HepG2 (cell line): ENCODE measurements around the gene PRPSAP1. TPM values are rescaled to one million over a fixed set of nuclear protein-coding genes. Genes with fewer than 3 reads are reported as not detected.

Experiments
- ATF1 ChIP-seq: IDR thresholded peaks from 2 replicates; pipeline ENCODE4 v1.6.1; 2016; ENCODE audit warnings: mild to moderate bottlenecking, control low read depth
- EP300 ChIP-seq, 3 experiments: sonication (generic) in 1 of 3; formaldehyde crosslinking in 1 of 3; IDR thresholded peaks; 2 replicates each; pipeline versions ENCODE4 v1.5.1 to v1.6.1; 2011 to 2020; ENCODE audit warnings: low read depth in 2 of 3, low read length in 2 of 3, borderline replicate concordance in 1 of 3, improper control_type of control experiment in 1 of 3, mild to moderate bottlenecking in 1 of 3, missing genetic modification reagents in 1 of 3, moderate library complexity in 1 of 3
- MAFG ChIP-seq: sonication (generic); formaldehyde crosslinking; IDR thresholded peaks from 2 replicates; pipeline ENCODE4 v1.5.1; 2020; ENCODE audit warnings: mild to moderate bottlenecking, missing genetic modification reagents
- MIER2 ChIP-seq: IDR thresholded peaks from 2 replicates; pipeline ENCODE4 v1.6.1; 2016; ENCODE audit warnings: missing biosample characterization, missing genetic modification reagents
- NFE2 ChIP-seq: sonication (generic); formaldehyde crosslinking; IDR thresholded peaks from 2 replicates; pipeline ENCODE4 v1.4.0; 2020; ENCODE audit warnings: missing genetic modification reagents
- NR1H2 ChIP-seq: sonication (generic); formaldehyde crosslinking; IDR thresholded peaks from 2 replicates; pipeline ENCODE4 v1.8.1; 2022; ENCODE audit warnings: low read depth, missing genetic modification reagents, borderline replicate concordance
- SRF ChIP-seq: IDR thresholded peaks from 2 replicates; pipeline ENCODE4 v1.6.1; 2011; ENCODE audit warnings: mild to moderate bottlenecking, low read depth, low read length, moderate library complexity
- ZNF333 ChIP-seq: sonication (generic); formaldehyde crosslinking; IDR thresholded peaks from 2 replicates; pipeline ENCODE4 v1.4.0; 2020; ENCODE audit warnings: mild to moderate bottlenecking, missing genetic modification reagents, borderline replicate concordance
- ZNF432 ChIP-seq: sonication (generic); formaldehyde crosslinking; IDR thresholded peaks from 2 replicates; pipeline ENCODE4 v1.5.0; 2020; ENCODE audit warnings: missing genetic modification reagents, mild to moderate bottlenecking, borderline replicate concordance
- ZNF576 ChIP-seq: sonication (generic); formaldehyde crosslinking; IDR thresholded peaks from 2 replicates; pipeline ENCODE4 v1.4.0; 2020; ENCODE audit warnings: mild to moderate bottlenecking, missing genetic modification reagents
- ZNF878 ChIP-seq: sonication (generic); formaldehyde crosslinking; IDR thresholded peaks from 2 replicates; pipeline ENCODE4 v1.8.1; 2023; ENCODE audit warnings: mild to moderate bottlenecking, missing genetic modification reagents, moderate library complexity
- polyA plus RNA-seq, 8 experiments: library from polyadenylated mRNA; depleted of rRNA in 3 of 8; stranded (reverse) in 7 of 8; unstranded in 1 of 8; fragments of >200 nt; fragmentation: Illumina TruSeq in 4 of 8; extraction: Trizol in 4 of 8; gene quantifications; 2 replicates each; pipeline versions ENCODE4 v1.2.1 to v1.2.3, GENCODE V29; 2011 to 2016; ENCODE audit warnings: low read depth in 4 of 8, missing spikeins in 1 of 8, mixed read lengths in 1 of 8; ENCODE audit not compliant: insufficient read depth in 1 of 8
- total RNA-seq, 5 experiments: library from RNA; depleted of rRNA; stranded (reverse); fragments of >200 nt; fragmentation: Illumina TruSeq; extraction: Trizol; gene quantifications; 2 replicates each; pipeline ENCODE4 v1.2.3, GENCODE V29; 2016; ENCODE audit warnings: low read depth in 1 of 5
- TF ChIP-seq, protein P1 (sequence below): sonication (generic); formaldehyde crosslinking; conservative IDR thresholded peaks from 2 replicates; pipeline ENCODE4 v1.8.0; 2022; ENCODE audit warnings: low read depth, missing genetic modification reagents
- TF ChIP-seq, protein P2 (sequence below): sonication (generic); formaldehyde crosslinking; IDR thresholded peaks from 2 replicates; pipeline ENCODE4 v1.5.1; 2020; ENCODE audit warnings: mild to moderate bottlenecking, missing genetic modification reagents, moderate library complexity
- TF ChIP-seq, protein P3 (sequence below), 2 experiments: sonication (generic) in 1 of 2; formaldehyde crosslinking in 1 of 2; IDR thresholded peaks; 2 replicates each; pipeline versions ENCODE4 v1.6.1 to v1.9.0; 2014 to 2022; ENCODE audit warnings: antibody characterized with exemption in 1 of 2, borderline replicate concordance in 1 of 2, inconsistent platforms in 1 of 2, low read depth in 1 of 2, missing genetic modification reagents in 1 of 2

The PRPSAP1 gene
- total and polyA plus RNA-seq, 2 of the 13 experiments (the other 11 are each of a cell fraction or from before 2014, with no cell fraction given), result 91.1 to 314 TPM

DNA sequence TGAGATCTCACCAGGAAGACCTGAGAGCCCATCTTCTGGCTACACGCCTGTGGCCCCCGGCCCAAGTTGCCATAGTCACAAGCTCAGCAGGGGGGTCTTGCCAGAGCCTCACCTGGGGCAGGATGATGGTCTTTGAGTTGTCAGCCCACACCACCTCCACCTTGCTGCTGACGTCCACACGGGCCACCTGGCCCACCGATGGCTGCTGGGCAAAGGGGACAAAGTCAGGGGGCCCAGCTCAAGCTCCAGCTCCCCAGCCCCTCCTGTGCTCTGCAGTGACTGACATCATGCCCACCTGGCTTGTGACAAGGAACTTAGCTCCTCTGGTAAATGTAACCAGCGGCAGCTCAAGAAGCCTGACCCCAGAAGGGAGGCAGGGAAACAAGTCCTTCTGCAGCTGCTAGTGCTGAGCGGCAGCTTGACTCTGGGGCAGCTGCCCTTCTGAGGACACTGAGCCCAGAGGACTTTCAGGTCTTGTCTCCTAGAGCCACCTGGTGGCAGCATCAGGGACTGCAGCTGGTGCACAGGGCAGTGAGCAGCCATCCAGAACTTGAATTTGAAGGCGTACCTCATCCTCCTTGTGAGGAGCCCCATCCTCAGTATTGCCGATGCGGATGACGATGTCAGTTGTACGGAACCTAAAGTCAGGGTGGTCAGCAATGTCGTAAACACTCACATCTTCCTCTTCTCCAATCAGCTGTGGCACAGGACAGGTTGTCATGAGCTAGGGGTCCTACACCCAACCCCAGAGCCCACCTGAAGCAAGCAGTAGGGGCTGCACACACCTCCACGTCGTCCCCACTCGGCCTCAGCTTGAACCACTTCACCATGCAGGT is 44.2 kb upstream of the PRPSAP1 start (continued):
- no peak for TF ChIP-seq NFE2 (CRISPR knock-in tag)
- TF ChIP-seq ZNF333, result peak; percentile 33; the same call in 1 of the 2 replicates
- no peak for TF ChIP-seq MIER2
- no peak for TF ChIP-seq ZNF432
- no peak for TF ChIP-seq MAFG (CRISPR knock-in tag)
- no peak for TF ChIP-seq EP300 (IDR thresholded peaks at IDR 0.05; ENCODE audit: low read depth in 2 of 2, low read length in 2 of 2)
- peak; percentile 42; the same call in 1 of the 2 replicates for TF ChIP-seq EP300 (CRISPR knock-in tag; IDR thresholded peaks at IDR 0.05; ENCODE audit: borderline replicate concordance)
- no peak for TF ChIP-seq SRF
- TF ChIP-seq ZNF576 (CRISPR knock-in tag), result no peak
- TF ChIP-seq, protein P1, sequence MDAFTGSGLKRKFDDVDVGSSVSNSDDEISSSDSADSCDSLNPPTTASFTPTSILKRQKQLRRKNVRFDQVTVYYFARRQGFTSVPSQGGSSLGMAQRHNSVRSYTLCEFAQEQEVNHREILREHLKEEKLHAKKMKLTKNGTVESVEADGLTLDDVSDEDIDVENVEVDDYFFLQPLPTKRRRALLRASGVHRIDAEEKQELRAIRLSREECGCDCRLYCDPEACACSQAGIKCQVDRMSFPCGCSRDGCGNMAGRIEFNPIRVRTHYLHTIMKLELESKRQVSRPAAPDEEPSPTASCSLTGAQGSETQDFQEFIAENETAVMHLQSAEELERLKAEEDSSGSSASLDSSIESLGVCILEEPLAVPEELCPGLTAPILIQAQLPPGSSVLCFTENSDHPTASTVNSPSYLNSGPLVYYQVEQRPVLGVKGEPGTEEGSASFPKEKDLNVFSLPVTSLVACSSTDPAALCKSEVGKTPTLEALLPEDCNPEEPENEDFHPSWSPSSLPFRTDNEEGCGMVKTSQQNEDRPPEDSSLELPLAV (CRISPR knock-in tag), result no peak
- TF ChIP-seq, protein P2, sequence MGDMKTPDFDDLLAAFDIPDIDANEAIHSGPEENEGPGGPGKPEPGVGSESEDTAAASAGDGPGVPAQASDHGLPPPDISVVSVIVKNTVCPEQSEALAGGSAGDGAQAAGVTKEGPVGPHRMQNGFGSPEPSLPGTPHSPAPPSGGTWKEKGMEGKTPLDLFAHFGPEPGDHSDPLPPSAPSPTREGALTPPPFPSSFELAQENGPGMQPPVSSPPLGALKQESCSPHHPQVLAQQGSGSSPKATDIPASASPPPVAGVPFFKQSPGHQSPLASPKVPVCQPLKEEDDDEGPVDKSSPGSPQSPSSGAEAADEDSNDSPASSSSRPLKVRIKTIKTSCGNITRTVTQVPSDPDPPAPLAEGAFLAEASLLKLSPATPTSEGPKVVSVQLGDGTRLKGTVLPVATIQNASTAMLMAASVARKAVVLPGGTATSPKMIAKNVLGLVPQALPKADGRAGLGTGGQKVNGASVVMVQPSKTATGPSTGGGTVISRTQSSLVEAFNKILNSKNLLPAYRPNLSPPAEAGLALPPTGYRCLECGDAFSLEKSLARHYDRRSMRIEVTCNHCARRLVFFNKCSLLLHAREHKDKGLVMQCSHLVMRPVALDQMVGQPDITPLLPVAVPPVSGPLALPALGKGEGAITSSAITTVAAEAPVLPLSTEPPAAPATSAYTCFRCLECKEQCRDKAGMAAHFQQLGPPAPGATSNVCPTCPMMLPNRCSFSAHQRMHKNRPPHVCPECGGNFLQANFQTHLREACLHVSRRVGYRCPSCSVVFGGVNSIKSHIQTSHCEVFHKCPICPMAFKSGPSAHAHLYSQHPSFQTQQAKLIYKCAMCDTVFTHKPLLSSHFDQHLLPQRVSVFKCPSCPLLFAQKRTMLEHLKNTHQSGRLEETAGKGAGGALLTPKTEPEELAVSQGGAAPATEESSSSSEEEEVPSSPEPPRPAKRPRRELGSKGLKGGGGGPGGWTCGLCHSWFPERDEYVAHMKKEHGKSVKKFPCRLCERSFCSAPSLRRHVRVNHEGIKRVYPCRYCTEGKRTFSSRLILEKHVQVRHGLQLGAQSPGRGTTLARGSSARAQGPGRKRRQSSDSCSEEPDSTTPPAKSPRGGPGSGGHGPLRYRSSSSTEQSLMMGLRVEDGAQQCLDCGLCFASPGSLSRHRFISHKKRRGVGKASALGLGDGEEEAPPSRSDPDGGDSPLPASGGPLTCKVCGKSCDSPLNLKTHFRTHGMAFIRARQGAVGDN (CRISPR knock-in tag), result peak; percentile 53
- TF ChIP-seq ZNF878 (CRISPR knock-in tag), result no peak
- no peak for TF ChIP-seq NR1H2 (CRISPR knock-in tag)
- TF ChIP-seq, protein P3, sequence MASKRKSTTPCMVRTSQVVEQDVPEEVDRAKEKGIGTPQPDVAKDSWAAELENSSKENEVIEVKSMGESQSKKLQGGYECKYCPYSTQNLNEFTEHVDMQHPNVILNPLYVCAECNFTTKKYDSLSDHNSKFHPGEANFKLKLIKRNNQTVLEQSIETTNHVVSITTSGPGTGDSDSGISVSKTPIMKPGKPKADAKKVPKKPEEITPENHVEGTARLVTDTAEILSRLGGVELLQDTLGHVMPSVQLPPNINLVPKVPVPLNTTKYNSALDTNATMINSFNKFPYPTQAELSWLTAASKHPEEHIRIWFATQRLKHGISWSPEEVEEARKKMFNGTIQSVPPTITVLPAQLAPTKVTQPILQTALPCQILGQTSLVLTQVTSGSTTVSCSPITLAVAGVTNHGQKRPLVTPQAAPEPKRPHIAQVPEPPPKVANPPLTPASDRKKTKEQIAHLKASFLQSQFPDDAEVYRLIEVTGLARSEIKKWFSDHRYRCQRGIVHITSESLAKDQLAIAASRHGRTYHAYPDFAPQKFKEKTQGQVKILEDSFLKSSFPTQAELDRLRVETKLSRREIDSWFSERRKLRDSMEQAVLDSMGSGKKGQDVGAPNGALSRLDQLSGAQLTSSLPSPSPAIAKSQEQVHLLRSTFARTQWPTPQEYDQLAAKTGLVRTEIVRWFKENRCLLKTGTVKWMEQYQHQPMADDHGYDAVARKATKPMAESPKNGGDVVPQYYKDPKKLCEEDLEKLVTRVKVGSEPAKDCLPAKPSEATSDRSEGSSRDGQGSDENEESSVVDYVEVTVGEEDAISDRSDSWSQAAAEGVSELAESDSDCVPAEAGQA (IDR thresholded peaks at IDR 0.05; ENCODE audit: low read depth), result no peak
- TF ChIP-seq, protein P3 (CRISPR knock-in tag; IDR thresholded peaks at IDR 0.05; ENCODE audit: borderline replicate concordance), result no peak
- TF ChIP-seq ATF1 (CRISPR knock-in tag), result no peak
